IPS-15b (cell line): ENCODE measurements around the gene PCDH11Y.
"Not testable (repeated sequence)": the region's sequence is repeated elsewhere in the genome, so short reads cannot be mapped to it uniquely, and the experiment has no call there.

Source experiments
- H3K27me3 ChIP-seq: one replicate; pipeline ENCODE4 v1.6.1; 2013; ENCODE audit warnings: low read length; ENCODE audit not compliant: control insufficient read depth, insufficient read depth
- H3K36me3 ChIP-seq: one replicate; pipeline ENCODE4 v1.6.1; 2013; ENCODE audit warnings: low read length; ENCODE audit not compliant: control insufficient read depth, insufficient read depth
- H3K4me1 ChIP-seq: one replicate; pipeline ENCODE4 v1.6.1; 2013; ENCODE audit warnings: mild to moderate bottlenecking, low read length; ENCODE audit not compliant: control insufficient read depth, insufficient read depth
- H3K4me3 ChIP-seq: one replicate; pipeline ENCODE4 v1.5.1; 2013; ENCODE audit warnings: low read depth, low read length
- H3K9ac ChIP-seq: one replicate; pipeline ENCODE4 v1.6.1; 2013; ENCODE audit warnings: low read depth, mild to moderate bottlenecking, low read length
- H3K9me3 ChIP-seq: one replicate; pipeline ENCODE4 v1.6.1; 2013; ENCODE audit warnings: mild to moderate bottlenecking, low read length; ENCODE audit not compliant: control insufficient read depth, insufficient read depth

PCDH11Y gene

GRCh38 chrY:5638589-5638988 is 638.5 kb downstream of the PCDH11Y start:
- H3K4me3 ChIP-seq, H3K9ac ChIP-seq, H3K4me1 ChIP-seq, H3K27me3 ChIP-seq, H3K36me3 ChIP-seq, H3K9me3 ChIP-seq: not testable (repeated sequence)

- not testable (repeated sequence) for H3K9ac ChIP-seq, H3K27me3 ChIP-seq, H3K36me3 ChIP-seq, H3K4me3 ChIP-seq, H3K4me1 ChIP-seq, H3K9me3 ChIP-seq
Observed at GRCh38 chrY:5679265-5679664, 679.2 kb downstream of the PCDH11Y start.

- not testable (repeated sequence) for H3K4me3 ChIP-seq, H3K9me3 ChIP-seq, H3K36me3 ChIP-seq, H3K27me3 ChIP-seq, H3K9ac ChIP-seq, H3K4me1 ChIP-seq
Observed at GRCh38 chrY:5708727-5709126, 708.6 kb downstream of the PCDH11Y start.

- H3K9me3 ChIP-seq, H3K9ac ChIP-seq, H3K4me3 ChIP-seq, H3K36me3 ChIP-seq, H3K4me1 ChIP-seq, H3K27me3 ChIP-seq: not testable (repeated sequence)
Observed at GRCh38 chrY:5709788-5710381, 709.8 kb downstream of the PCDH11Y start.

GRCh38 chrY:5761403-5761802 is 761.3 kb downstream of the PCDH11Y start:
- not testable (repeated sequence) for H3K9ac ChIP-seq, H3K4me1 ChIP-seq, H3K4me3 ChIP-seq, H3K36me3 ChIP-seq, H3K9me3 ChIP-seq, H3K27me3 ChIP-seq

GRCh38 chrY:5776485-5776884 is 776.4 kb downstream of the PCDH11Y start:
- not testable (repeated sequence) for H3K4me1 ChIP-seq, H3K9me3 ChIP-seq, H3K4me3 ChIP-seq, H3K9ac ChIP-seq, H3K36me3 ChIP-seq, H3K27me3 ChIP-seq
